ENCODE data around the gene ST3GAL6.

Gene ST3GAL6

GRCh38 chr3:98778383-98778782 is 15.2 kb downstream of the ST3GAL6 start:
- DNase-seq = no peak

GRCh38 chr3:98778852-98779413 is 15.8 kb downstream of the ST3GAL6 start:
- DNase-seq = no peak

GRCh38 chr3:98779541-98780335 is 16.6 kb downstream of the ST3GAL6 start:
- DNase-seq = no peak

GRCh38 chr3:98780343-98780742 is 17.2 kb downstream of the ST3GAL6 start:
- no peak for DNase-seq

GRCh38 chr3:98782824-98783500 is 19.8 kb downstream of the ST3GAL6 start:
- DNase-seq = no peak

GRCh38 chr3:98784042-98784441 is 20.9 kb downstream of the ST3GAL6 start:
- DNase-seq = no peak

GRCh38 chr3:98784666-98785600 is 21.8 kb downstream of the ST3GAL6 start:
- DNase-seq = no peak

GRCh38 chr3:98786364-98787006 is 23.3 kb downstream of the ST3GAL6 start:
- DNase-seq = no peak

GRCh38 chr3:98787181-98787580 is 24.0 kb downstream of the ST3GAL6 start:
- no peak for DNase-seq

- DNase-seq = no peak
Observed at GRCh38 chr3:98788651-98789050, 25.5 kb downstream of the ST3GAL6 start.

- DNase-seq = no peak
Observed at GRCh38 chr3:98791341-98792325, 28.5 kb downstream of the ST3GAL6 start.

GRCh38 chr3:98793971-98794370 is 30.8 kb downstream of the ST3GAL6 start:
- no peak for DNase-seq

GRCh38 chr3:98796334-98796733 is 33.2 kb downstream of the ST3GAL6 start:
- DNase-seq = no peak

- no peak for DNase-seq
Observed at GRCh38 chr3:98797905-98798304, 34.8 kb downstream of the ST3GAL6 start.

GRCh38 chr3:98798820-98799219 is 35.7 kb downstream of the ST3GAL6 start:
- no peak for DNase-seq

GRCh38 chr3:98799479-98799878 is 36.3 kb downstream of the ST3GAL6 start:
- DNase-seq = no peak

- DNase-seq = no peak
Observed at GRCh38 chr3:98800401-98800800, 37.3 kb downstream of the ST3GAL6 start.

GRCh38 chr3:98801043-98801747 is 38.1 kb downstream of the ST3GAL6 start:
- no peak for DNase-seq

GRCh38 chr3:98805571-98805970 is 42.4 kb downstream of the ST3GAL6 start:
- no peak for DNase-seq

- DNase-seq = no peak
Observed at GRCh38 chr3:98806521-98806920, 43.4 kb downstream of the ST3GAL6 start.

GRCh38 chr3:98807011-98807410 is 43.9 kb downstream of the ST3GAL6 start:
- no peak for DNase-seq
